SIG-M5 (cell line): ENCODE results near the gene TAF5L.
"Not testable (repeated sequence)": the region's sequence is repeated elsewhere in the genome, so short reads cannot be mapped to it uniquely, and the experiment has no call there.

Source experiments
- DNase-seq: peaks from one replicate; lab custom pipeline; 2025; lab: John Stamatoyannopoulos, UW

The TAF5L gene

DNA sequence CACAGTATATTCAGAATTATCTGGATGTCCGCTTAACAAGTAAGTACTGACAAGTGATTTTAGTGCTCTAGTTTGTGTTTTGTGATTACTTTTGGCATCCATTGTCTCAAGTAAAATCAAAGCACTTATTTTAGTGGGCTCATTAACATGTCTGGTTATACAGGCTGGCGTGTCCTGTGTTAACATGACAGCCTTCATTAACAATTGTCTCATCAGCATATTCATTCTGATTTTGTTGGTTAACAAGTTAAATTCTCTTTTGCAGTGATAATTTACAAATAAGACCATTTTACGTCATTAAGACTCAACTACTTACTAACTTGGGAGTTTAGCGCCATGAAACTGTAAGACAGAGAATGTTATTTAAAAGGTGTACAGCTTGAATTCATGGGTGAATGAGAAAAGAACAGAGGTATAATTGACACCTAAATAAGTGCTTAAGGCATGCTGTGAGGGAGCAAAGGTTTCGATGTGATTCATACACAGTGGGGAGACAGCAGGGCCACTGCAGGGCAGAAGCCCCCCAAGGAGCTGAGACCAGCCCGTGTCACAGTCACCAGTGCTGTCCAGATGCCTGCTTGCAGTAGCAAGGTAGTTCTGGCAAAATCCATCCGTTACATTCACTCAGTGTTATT, 22.4 kb downstream of the TAF5L start:
- DNase-seq: no peak

DNA sequence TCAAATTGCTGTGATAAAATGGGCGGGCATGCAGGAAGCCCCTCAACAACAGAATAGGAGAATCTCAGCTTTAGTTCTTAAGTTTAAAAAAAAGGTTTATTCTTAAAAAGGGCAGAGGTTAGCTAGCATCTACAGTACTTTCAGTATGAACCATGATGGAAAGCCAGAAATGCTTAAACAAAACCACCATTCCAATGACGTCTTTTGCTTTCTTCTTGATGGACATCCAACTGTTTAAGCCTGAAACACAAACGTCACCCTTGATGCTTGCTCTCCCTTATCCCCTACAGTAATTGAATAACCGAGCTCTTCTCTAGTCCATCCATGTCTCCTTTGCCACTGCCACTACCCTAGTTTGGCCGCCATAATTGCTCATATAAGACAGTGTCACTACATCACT, 25.7 kb downstream of the TAF5L start:
- no peak for DNase-seq

DNA sequence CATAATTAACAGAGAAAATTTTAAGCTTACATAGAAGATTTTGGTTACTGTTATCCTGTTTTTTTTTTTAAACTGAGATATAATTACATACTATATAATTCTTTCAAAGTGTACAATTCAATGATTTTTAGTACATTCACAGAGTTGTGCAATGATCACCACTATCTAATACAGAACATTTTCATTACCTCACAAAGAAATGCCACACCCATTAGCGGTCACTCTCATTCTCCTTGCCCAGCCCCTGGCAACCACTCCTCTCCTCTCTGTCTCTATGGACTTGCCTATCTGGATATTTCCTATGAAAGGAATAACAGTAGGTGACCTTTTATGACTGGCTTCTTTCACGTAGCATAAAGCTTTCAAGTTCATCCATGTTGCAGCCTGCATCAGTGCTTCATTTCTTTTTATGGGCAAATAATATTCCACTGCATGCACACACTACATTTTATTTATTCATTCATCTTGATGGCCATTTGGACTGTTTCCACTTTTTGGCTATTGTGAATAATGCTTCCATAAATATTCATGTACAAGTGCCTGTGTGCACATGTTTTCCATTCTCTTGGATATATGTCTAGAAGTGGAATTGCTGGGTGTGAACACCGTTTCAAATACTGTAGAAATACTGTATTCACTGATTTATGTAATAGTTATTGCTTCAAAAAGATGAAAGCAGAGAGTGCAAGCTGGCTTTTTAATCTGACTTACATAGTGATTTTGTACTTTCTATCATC, 26.5 kb downstream of the TAF5L start:
- DNase-seq: no peak

DNA sequence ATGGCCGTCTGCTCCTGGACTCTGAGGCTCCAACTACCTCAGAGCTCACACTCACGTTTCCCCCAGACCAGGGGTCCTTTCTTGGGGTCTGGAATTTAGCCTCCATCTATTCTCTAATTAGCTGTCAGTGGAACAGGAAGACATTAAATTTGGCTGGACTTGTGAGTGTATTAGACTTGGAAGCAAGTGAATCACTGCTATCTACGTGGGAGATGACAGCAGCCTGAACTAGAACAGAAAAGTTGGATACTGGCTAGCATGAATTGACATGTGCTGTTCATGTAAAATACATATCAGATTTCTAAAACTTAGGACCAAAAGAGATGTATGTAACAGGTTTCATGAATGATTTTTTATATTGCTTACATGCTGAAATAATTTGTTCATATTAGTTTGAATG, 28.0 kb downstream of the TAF5L start:
- no peak for DNase-seq

DNA sequence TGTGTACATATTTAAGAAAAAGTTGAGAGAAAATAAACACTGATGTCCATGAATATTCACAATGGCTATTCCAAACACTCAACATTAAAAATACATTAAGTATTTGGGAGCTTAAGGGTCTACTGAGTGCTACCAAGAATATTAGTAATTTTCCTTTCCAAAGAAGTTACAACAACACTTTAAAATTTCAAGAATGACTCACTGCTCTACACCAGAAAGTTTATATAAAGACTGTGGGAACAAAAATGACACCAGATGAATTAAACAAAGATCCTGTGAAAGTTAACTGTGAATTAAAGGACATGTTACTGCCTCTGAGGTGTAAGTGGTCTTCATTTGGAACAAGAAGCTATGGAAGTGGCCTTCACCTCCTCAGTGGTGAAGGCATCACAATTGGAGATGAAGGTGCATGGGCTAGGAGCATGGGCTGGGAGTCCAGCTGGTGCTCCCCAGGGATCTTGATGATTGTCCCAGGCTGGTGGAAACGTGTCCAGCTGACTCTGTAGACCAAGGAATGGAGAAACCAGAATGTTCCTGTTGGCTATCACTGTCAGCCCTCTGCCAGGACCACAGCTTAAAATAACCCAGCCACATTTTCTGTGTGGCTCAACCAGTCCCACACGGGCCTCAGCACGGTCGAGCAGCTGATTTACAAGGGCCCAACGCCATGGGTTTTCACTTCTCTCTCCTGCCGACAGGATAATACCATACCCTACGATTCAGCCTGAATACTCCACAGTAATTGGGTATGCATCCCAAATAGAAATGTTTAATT, 28.8 kb downstream of the TAF5L start:
- DNase-seq: no peak

DNA sequence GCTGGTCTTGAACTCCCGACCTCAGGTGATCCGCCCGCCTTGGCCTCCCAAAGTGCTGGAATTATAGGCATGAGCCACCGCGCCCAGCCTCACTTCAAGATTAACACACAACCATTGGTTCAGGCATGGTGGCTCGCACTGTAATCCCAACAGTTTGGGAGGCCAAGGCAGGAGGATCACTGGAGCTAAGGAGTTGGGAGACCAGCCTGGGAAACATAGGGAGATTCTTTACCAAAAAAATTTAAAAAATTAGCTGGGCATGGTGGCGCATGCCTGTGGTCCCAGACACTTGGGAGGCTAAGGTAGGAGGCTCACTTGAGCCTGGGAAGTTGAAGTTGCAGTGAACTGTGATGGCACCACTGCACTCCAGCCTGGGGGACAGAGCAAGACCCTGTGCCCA, 30.0 kb downstream of the TAF5L start:
- not testable (repeated sequence) for DNase-seq

DNA sequence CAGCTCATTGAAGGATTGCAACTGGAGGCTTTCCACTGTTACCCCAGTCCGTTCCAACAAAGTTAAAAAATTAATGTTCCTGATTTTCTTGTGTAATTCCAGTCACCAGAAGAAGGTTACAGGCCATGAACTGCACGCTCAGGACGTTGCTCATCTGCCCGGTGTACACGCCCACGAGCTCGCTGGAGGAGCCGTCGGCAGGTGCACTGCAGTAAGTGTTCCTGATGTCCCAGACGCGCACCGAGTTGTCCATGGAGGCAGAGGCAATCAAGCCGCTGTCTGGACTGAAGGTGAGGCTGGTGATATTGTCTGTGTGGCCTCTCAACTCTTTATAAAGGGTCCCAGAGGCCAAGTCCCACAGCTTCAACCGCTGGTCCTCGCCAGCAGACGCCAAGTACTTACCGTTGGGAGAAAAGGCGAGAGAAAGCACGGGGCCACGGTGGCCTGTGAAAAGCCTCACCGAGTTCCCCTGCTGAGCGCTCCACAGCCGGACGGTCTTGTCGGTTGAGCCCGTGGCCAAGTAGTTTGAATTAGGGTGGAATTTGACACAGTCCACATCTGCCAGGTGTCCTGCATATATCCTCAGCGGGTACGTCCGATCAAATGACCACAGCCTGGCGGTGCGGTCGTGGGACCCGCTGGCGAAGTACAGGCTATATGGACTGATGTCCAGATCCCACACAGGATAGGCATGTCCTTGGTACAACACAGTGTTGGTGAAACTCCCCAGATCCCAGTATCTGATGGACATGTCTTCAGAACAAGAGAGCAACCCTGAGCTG, 31.5 kb downstream of the TAF5L start:
- no peak for DNase-seq

DNA sequence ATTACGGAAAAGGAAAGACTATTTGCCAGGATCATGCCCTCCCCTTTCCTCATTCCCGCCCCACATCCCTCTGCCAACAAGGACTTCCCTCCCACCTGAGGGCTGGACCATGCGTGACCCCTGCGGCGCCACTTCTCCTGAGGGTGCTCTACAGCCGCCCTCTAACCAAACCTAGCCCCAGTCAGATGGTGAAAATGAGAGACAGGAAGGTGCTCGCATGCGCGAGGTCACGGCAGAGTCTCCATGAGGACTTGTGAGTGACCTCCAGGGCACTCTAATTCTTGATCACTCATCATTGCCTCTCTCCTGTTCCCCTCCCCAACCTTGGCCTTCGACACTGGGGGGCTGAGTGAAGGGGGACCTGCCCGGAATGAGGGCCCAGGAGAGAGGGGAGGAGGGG, 32.1 kb downstream of the TAF5L start:
- no peak for DNase-seq

DNA sequence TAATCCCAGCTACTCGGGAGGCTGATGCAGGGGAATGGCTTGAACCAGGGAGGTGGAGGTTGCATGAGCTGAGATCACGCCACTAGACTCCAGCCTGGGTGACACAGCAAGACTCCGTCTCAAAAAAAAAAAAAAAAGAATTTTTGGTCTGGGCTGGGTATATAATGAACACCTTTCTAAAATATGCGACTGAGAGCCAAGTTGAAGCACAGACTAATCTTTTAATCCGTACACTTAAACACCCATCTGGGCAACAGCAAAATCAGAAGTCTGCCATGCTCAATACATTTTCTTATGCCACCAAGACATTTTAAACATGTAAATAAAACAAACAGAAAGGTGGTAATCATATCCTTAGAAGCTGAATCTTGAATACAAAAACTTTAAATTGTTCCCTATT, 35.8 kb downstream of the TAF5L start:
- DNase-seq: no peak

DNA sequence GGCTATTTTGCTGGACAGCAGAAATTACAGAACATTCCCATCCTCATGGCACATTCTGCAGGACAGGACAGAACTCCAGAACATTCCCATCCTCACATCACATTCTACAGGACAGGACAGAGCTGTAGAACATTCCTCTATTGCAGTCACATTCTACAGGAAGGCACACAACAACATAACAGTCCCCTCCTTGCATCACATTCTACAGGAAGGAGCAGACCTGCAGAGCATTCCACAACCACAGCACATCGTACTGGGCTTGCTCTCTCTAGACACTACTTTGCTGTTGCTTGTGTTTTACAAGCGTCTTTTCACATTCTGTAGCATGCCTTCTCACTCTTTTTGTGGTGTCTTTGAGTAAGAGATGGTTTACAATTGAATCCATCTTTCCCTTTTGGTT, 40.6 kb downstream of the TAF5L start:
- no peak for DNase-seq

DNA sequence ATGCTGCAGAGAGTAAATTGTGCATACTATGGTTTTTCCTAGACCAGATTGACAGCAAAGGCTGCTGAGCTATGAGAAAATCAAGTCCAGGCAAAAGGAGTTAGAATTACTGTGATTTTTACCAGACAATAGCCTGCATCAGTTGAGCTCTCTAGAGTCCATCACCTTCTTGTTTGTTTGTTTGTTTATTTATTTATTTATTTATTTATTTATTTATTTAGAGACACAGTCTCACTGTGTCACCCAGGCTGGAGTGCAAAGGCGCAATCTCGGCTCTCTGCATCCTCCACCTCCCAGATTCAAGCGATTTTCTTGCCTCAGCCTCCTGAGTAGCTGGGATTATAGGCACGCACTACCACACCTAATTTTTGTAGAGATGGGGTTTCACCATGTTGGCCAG, 43.2 kb downstream of the TAF5L start:
- no peak for DNase-seq

DNA sequence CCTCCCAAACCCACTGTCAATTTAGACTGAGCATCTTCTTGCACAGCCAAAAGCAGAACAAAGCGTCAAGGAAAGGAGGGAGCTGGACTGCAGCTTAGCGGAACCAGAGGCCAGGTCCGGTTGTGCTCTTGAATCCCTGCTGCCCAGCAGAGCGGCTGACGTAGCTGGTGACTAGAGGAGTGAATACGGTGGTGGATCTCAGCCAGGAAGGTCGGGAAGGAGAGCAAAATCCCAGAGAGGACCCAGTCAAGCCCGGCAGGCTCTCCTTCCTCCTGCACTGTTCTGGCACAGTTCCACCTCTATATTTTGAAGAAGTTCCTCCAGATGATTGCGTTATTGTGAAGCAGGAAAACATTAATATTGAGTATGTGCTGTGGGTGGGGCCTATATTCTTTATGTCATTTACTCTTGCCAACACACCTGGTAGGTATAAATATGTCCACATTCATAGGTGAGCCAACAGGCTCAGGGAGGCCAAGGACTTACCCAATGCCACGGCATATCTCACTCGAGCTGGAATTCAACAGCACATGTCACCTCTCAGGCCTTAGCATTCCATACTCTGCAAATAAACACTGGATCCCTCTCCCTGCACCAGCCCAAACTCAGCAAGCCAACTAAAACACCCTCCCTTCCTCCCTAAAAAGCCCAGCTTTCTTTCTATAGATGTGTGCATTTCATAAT, 43.8 kb downstream of the TAF5L start:
- DNase-seq: no peak

DNA sequence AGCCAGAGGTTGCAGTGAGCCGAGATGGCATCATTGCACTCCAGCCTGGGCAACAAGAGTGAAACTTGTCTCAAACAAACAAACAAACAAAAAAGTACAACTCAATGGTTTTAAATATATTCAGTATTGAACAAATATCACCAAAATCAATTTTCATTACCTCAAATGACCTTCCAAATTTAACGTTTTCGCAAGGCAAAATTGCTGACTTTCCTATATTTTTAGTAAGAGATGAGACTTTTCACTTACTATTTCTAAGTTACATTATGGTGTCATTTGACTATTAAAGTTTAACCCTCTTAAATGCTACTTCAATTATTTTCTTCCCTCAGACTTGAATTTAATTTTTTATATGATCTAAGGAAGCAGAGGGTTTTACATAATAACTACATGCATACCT, 44.4 kb downstream of the TAF5L start:
- DNase-seq: no peak

DNA sequence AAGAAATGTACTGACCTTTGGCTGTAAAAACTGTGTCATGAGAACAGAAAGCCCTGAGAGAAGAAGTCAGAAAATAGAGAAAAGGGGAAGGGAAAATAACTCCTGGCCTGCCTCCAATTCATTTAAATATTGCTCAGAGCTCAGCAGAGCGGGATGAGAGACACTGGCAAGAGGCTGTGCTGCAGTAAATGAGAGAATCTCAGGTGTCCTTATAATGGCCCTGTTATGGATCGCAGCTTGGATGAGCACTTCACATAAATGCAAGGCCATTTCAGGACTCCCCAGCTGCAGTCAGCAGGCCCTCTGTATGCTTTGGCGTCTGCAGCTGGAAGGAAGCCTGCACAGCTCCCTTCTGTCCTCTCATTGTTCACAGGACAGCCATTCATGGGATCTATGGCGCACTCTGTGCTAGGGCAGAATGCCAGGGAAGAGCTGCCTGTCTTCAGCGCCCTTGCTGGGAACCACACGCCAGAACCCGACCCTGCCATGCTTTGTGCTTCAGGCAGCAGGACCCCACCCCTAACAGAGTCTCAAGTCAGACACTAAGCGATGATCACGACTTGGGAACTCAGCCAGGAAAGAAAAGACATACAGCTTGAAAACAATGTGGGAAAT, 46.8 kb downstream of the TAF5L start:
- DNase-seq: peak; percentile 47

DNA sequence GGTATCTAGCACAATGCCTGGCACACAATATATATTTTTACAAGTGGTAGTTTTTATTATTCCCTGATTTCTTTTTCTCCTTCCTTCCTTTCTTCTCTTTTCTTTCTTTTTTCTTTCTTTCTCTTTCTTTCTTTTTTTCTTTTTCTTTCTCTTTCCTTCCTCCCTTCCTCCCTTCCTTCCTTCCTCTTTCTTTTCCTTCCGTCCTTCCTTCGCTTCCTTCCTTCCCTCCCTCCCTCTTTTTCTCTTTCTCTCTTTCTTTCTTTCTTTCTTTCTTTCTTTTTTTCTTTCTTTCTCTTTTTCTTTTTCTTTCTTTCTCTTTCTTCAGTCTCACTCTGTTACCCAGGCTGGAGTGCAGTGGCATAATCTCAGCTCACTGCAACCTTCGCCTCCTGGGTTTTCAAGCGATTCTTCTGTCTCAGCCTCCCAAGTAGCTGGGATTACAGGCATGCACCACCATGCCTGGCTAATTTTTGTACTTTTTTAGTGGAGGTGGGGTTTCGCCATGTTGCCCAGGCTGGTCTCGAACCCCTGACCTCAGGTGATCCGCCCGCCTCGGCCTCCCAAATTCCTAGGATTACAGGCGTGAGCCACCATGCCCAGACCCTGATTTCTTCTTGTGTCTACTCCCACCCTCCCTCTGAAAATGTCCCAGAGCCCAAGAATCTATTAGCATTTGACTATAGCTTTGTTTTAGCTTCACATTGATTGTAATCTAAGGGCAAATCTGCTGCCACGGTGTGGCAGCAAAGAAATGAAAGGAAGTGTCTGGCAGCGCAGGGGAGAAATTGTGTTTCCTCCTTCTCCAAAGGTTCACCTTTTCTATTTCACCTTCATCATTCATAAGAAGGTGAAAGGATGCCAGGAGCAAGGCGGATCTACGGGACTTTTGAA, 47.5 kb downstream of the TAF5L start:
- DNase-seq: no peak

DNA sequence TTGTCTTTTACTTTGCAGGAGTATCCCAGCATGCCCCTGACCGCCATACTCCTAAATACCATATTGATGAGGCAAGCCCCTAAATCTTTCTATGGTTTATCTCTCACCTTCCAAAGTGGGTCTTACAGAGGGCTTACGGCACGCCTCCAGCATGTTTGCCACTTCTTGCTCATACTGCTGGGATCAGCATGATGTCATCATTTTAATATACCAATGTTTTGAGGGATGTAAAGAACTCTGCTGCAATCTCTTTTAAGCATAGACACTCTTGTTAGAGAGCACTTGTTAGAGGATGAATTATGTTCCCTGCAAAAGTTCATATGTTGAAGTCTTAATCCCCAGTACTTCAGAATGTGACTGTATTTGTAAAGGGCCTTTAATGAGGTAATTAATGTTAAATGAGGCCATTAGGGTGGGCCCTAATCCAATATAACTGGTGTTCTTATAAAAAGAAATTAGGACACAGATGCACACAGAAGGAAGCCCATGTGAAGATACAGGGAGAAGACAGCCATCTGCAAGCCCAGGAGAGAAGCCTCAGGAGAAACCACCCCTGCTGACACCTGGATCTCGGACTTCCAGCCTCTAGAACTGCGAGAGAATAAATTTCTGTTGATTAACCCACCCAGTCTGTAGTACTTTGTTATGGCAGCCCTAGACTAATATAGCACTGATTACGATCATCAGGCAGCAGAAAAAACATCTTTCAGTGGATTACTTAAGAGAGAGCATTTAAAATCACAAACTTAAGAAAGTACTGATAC, 51.1 kb downstream of the TAF5L start:
- DNase-seq: no peak

DNA sequence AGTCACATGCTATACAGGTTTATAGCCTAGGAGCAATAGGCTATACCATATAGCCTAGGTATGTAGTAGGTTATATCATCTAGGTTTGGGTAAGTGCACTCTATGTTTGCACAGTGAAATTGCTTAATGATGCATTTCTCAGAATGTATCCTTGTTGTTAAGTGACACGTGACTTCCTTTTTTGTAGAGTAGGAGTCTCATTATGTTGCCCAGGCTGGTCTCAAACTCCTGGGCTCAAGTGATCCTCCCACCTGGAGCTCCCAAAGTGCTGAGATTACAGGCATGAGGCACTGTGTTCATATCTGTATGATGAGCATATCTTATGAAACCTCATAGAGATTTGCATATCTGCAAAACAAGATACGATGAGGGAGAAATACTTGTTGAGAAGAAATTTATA, 53.6 kb downstream of the TAF5L start:
- no peak for DNase-seq

DNA sequence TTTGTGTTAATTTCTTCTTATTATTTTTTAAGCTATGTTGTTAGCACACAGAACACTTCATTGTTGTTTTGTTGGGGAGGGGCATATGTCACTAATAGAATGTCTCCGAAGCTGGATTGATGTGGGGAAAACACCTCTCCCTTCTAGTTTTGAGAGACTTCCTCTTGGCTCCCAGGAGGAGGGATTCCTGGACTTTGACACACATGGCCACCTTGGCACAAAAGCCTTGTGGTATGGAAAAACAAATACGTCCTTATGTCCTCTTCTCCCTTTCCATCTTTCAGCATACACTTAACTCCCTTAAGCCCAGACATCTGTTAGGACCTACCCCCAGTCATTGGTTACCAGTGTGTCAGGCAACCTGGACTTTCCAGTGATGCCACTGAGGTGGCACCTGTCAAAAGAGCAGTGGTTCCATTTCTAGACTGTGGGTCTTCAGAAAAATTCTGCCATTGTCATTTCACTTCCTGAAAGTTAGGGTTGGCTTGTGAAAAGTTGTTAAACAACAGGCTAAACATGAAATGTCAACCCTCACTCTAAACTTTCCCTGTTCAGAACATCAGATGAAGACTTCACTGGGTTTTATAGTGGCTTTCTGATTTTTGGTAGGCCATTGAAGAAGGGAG, 54.9 kb downstream of the TAF5L start:
- no peak for DNase-seq

DNA sequence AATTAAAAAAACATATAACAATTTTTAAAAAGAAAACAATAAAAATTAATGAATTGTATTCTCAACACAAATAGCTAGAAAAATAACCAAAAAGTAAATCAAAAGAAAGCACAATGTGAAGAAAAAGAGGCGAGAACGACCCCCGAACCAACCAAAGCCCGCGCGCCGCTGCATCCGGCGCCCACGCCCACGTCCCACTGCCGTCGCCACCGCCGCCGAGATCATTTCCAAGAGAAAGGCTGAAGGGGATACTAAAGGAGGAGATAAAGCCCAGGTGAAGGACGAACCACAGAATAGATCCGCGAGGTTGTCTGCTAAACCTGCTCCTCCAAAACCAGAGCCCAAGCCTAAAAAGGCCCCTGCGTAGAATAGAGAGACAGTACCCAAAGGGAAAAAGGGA, 55.6 kb downstream of the TAF5L start:
- DNase-seq: no peak
